A549 (cell line): Measurements from ENCODE around the gene POLR2E. TPM values are rescaled to one million over a fixed set of nuclear protein-coding genes. Genes with fewer than 3 reads are reported as not detected.

Experiments
- ATAC-seq, 2 experiments: fragments of 200-7000 bp in 1 of 2; fragments of >200 bp in 1 of 2; cut with Nextera tagmentation in 1 of 2; cut with Tn5 transposase in 1 of 2; 3 replicates each; pipeline versions ENCODE4 v1.8.0 to v1.9.1; 2018 to 2020; ENCODE audit warnings: mild to moderate bottlenecking in 1 of 2, moderate library complexity in 1 of 2
- CTCF ChIA-PET: fragments of 300-600 bp; sonication (Branson Sonifier 250); formaldehyde crosslinking; extraction: SDS; loops from one replicate; lab custom pipeline; 2021; ENCODE audit warnings: antibody characterized with exemption, inconsistent platforms; lab: Yijun Ruan, JAX
- POLR2A ChIA-PET: fragments of 350-600 bp; formaldehyde crosslinking; extraction: SDS; loops from one replicate; lab custom pipeline; 2021; ENCODE audit warnings: antibody characterized with exemption, inconsistent platforms; lab: Yijun Ruan, JAX
- DNase-seq, 2 experiments: peaks; one replicate each; pipeline versions ENCODE4 v3.0.0 to v3.0.0-alpha.2; 2011 to 2016; ENCODE audit warnings: low read depth in 1 of 2, low spot score in 1 of 2
- FAIRE-seq: peaks from 2 replicates; lab custom pipeline; 2011; peaks lifted over from hg19 to GRCh38; lab: Jason Lieb, UNC
- H3K27ac ChIP-seq, 2 experiments: fragments of >200 bp; sonication (Bioruptor Twin); formaldehyde crosslinking; 3 replicates each; pipeline ENCODE4 v1.5.1; 2016 to 2017
- H3K4me1 ChIP-seq: fragments of >200 bp; sonication (Bioruptor Twin); formaldehyde crosslinking; 3 replicates; pipeline ENCODE4 v1.6.1; 2016
- H3K4me2 ChIP-seq: fragments of >200 bp; sonication (Bioruptor Twin); formaldehyde crosslinking; 3 replicates; pipeline ENCODE4 v1.6.1; 2016
- H3K4me3 ChIP-seq: fragments of >200 bp; sonication (Bioruptor Twin); formaldehyde crosslinking; 3 replicates; pipeline ENCODE4 v1.5.1; 2016
- H3K9me3 ChIP-seq: fragments of >200 bp; sonication (Bioruptor Twin); formaldehyde crosslinking; 3 replicates; pipeline ENCODE4 v1.6.1; 2016
- CBX8 ChIP-seq: fragments of 200-600 bp; sonication (generic); IDR thresholded peaks from 2 replicates; pipeline ENCODE4 v1.6.1; 2016
- CHD4 ChIP-seq: fragments of 200-600 bp; sonication (generic); IDR thresholded peaks from 2 replicates; pipeline ENCODE4 v1.6.1; 2016; ENCODE audit warnings: antibody characterized with exemption, mild to moderate bottlenecking, borderline replicate concordance
- EHMT2 ChIP-seq: fragments of 200-600 bp; sonication (generic); IDR thresholded peaks from 2 replicates; pipeline ENCODE4 v1.6.1; 2016; ENCODE audit warnings: antibody characterized with exemption, low read depth, mild to moderate bottlenecking, moderate library complexity
- EP300 ChIP-seq, 2 experiments: fragments of >200 bp; sonication (Bioruptor Twin); formaldehyde crosslinking; IDR thresholded peaks; 2 replicates in 1 of 2; 3 replicates in 1 of 2; pipeline ENCODE4 v1.6.1; 2016 to 2017
- FOSL2 ChIP-seq, 2 experiments: fragments of 450-650 bp in 1 of 2; fragments of >200 bp in 1 of 2; sonication (Bioruptor Twin) in 1 of 2; formaldehyde crosslinking; IDR thresholded peaks; 2 replicates each; pipeline versions ENCODE4 v1.5.0 to v1.6.1; 2016 to 2020; ENCODE audit warnings: mild to moderate bottlenecking in 1 of 2, moderate library complexity in 1 of 2
- HDAC2 ChIP-seq: fragments of 200-600 bp; sonication (generic); IDR thresholded peaks from 2 replicates; pipeline ENCODE4 v1.6.1; 2016
- HOXB5 ChIP-seq: fragments of 250-450 bp; sonication (Bioruptor Pico); IDR thresholded peaks from 2 replicates; pipeline ENCODE4 v1.5.0; 2020; ENCODE audit warnings: mild to moderate bottlenecking, moderate library complexity
- JUNB ChIP-seq: fragments of >200 bp; sonication (Bioruptor Twin); formaldehyde crosslinking; IDR thresholded peaks from 2 replicates; pipeline ENCODE4 v1.6.1; 2016
- MAFK ChIP-seq: fragments of 450-650 bp; IDR thresholded peaks from 2 replicates; pipeline ENCODE4 v1.6.1; 2014; ENCODE audit not compliant: partially characterized antibody
- MAZ ChIP-seq: fragments of 150-350 bp; IDR thresholded peaks from 2 replicates; pipeline ENCODE4 v1.6.1; 2014; ENCODE audit warnings: antibody characterized with exemption, low read depth, low read length, borderline replicate concordance
- MYC ChIP-seq: IDR thresholded peaks from 2 replicates; pipeline ENCODE4 v1.6.1; 2012; ENCODE audit warnings: mild to moderate bottlenecking, inconsistent platforms, low read length, improper control_type of control experiment, borderline replicate concordance
- NFE2L2 ChIP-seq: fragments of 150-350 bp; conservative IDR thresholded peaks from 2 replicates; pipeline ENCODE4 v1.6.1; 2014; ENCODE audit warnings: low read length
- NR3C1 ChIP-seq: fragments of >200 bp; sonication (Bioruptor Twin); formaldehyde crosslinking; IDR thresholded peaks from 3 replicates; pipeline ENCODE4 v1.6.1; 2017
- RNF2 ChIP-seq: fragments of 200-600 bp; sonication (generic); IDR thresholded peaks from 2 replicates; pipeline ENCODE4 v1.6.1; 2016; ENCODE audit warnings: low read depth, mild to moderate bottlenecking, antibody characterized with exemption, moderate library complexity, borderline replicate concordance
- ZFP36 ChIP-seq: fragments of 450-650 bp; IDR thresholded peaks from 2 replicates; pipeline ENCODE4 v1.6.1; 2014; ENCODE audit warnings: borderline replicate concordance; ENCODE audit not compliant: partially characterized antibody
- WGBS: methylation state at CpG from one replicate; pipeline ENCODE4 v1.1.6; 2017; ENCODE audit errors: missing lambda C conversion rate; 5-methylcytosine and 5-hydroxymethylcytosine counted together
- polyA plus RNA-seq, 4 experiments: library from polyadenylated mRNA; depleted of rRNA in 3 of 4; stranded (reverse); fragments of >200 nt; fragmentation: RNase III in 1 of 4; extraction: RNeasy Plus Mini Kit Qiagen cat#74134 plus additional on column Dnase treatment in 1 of 4; gene quantifications; 2 replicates in 3 of 4; 3 replicates in 1 of 4; pipeline ENCODE4 v1.2.3, GENCODE V29; 2011 to 2017
- TF ChIP-seq, protein P1 (sequence below): fragments of 150-350 bp; IDR thresholded peaks from 2 replicates; pipeline ENCODE4 v1.6.1; 2014; ENCODE audit warnings: low read depth, mild to moderate bottlenecking, low read length
- TF ChIP-seq, protein P2 (sequence below): fragments of >200 bp; sonication (Bioruptor Twin); formaldehyde crosslinking; IDR thresholded peaks from 2 replicates; pipeline ENCODE4 v1.6.1; 2016
- TF ChIP-seq, protein P3 (sequence below): fragments of 450-650 bp; IDR thresholded peaks from 2 replicates; pipeline ENCODE4 v1.6.1; 2014; ENCODE audit warnings: antibody characterized with exemption
- TF ChIP-seq, protein P4 (sequence below): IDR thresholded peaks from 2 replicates; pipeline ENCODE4 v1.6.1; 2012; ENCODE audit warnings: low read depth, borderline replicate concordance
- TF ChIP-seq, protein P5 (sequence below): fragments of >200 bp; sonication (Bioruptor Twin); formaldehyde crosslinking; IDR thresholded peaks from 3 replicates; pipeline ENCODE4 v1.6.1; 2016
- TF ChIP-seq, protein P6 (sequence below): IDR thresholded peaks from 2 replicates; pipeline ENCODE4 v1.6.1; 2012

POLR2E gene
- polyA plus RNA-seq, 2 of the 4 experiments (the other 2 are of a cell fraction) = 99.6 to 172 TPM

DNA sequence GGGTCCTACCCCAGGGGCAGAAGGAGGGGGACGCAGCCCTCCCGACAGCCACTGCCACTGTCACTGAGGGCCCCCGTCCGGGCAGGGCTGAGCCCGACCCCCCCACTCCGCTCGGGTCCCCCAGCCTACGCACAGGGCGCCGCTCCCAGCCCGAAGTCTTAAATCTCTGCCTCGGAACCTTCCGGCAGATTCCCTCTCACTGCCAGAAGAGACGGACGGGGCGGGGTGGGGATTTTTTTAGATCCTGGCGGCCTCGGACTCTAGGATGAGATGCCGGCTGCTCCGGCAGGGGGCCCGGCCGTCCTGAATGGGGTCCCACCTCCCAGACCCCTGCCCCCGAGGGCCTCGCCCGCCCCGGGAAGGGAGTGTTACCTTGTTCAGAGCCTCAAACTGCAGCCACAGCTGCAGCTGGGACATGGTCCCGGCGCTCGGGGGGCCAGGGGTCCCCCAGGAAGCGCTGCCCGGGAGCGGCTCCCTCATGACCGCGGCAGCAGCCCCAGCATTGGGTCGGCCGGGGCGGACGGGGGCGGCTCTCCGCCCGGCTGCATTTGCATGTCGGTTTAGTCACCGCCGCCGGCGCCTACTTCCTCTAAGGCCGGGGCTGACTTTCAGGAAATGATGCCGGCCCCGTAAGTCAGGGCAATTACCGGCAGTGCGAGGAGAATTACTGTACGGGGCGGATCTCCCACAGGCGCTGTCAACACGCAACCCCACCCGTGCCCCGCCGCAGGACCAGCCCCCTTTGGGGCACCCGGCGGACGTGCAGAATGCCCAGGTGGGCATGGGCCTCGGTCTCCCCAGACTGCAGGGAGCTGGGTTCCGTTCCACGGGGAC lies 36.8 kb upstream of the POLR2E start:
- ATAC-seq (peak; percentile 52 to 63; a peak in 5 of 6 replicates), DNase-seq (peak in 1 of 2 experiments; percentile 64), FAIRE-seq (no peak)
- peak overlapping the region; percentile 70 for H3K4me2 ChIP-seq
- CTCF ChIA-PET = interaction anchor here (0.6 to 3.3 kb wide), 3 partner anchors 8 to 63 kb away, joined by 3 to 16 read pairs (median 4); no protein-coding TSS in a partner anchor
- H3K9me3 ChIP-seq = no peaks in the 10 kb centered on the region
- H3K27ac ChIP-seq = peak overlapping the region; percentile 68 to 91
- 83% methylated on average over 14 of the region's 64 CpGs for WGBS
- peak overlapping the region; percentile 26; the same call in 2 of the 3 replicates for H3K4me3 ChIP-seq
- TF ChIP-seq CBX8 (no peak), EP300 (IDR thresholded peaks at IDR 0.05) (no peak), ZFP36 (no peak), FOSL2 (IDR thresholded peaks at IDR 0.05) (no peak), FOSL2 (CRISPR knock-in tag; IDR thresholded peaks at IDR 0.05) (no peak), MYC (no peak), HDAC2 (no peak), MAFK (no peak), MAZ (no peak), NFE2L2 (no peak), HOXB5 (CRISPR knock-in tag) (no peak), JUNB (no peak)
- TF ChIP-seq, protein P1, sequence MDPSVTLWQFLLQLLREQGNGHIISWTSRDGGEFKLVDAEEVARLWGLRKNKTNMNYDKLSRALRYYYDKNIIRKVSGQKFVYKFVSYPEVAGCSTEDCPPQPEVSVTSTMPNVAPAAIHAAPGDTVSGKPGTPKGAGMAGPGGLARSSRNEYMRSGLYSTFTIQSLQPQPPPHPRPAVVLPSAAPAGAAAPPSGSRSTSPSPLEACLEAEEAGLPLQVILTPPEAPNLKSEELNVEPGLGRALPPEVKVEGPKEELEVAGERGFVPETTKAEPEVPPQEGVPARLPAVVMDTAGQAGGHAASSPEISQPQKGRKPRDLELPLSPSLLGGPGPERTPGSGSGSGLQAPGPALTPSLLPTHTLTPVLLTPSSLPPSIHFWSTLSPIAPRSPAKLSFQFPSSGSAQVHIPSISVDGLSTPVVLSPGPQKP = no peak
- TF ChIP-seq, protein P2, sequence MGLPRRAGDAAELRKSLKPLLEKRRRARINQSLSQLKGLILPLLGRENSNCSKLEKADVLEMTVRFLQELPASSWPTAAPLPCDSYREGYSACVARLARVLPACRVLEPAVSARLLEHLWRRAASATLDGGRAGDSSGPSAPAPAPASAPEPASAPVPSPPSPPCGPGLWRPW = no peak
- TF ChIP-seq, protein P3, sequence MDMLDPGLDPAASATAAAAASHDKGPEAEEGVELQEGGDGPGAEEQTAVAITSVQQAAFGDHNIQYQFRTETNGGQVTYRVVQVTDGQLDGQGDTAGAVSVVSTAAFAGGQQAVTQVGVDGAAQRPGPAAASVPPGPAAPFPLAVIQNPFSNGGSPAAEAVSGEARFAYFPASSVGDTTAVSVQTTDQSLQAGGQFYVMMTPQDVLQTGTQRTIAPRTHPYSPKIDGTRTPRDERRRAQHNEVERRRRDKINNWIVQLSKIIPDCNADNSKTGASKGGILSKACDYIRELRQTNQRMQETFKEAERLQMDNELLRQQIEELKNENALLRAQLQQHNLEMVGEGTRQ = no peak
- POLR2A ChIA-PET = interaction anchor here (0.6 kb wide), 1 partner anchor 113 kb away, joined by 5 read pairs; no protein-coding TSS in a partner anchor
- H3K4me1 ChIP-seq = peaks cover 21% of the 10 kb centered on the region

DNA sequence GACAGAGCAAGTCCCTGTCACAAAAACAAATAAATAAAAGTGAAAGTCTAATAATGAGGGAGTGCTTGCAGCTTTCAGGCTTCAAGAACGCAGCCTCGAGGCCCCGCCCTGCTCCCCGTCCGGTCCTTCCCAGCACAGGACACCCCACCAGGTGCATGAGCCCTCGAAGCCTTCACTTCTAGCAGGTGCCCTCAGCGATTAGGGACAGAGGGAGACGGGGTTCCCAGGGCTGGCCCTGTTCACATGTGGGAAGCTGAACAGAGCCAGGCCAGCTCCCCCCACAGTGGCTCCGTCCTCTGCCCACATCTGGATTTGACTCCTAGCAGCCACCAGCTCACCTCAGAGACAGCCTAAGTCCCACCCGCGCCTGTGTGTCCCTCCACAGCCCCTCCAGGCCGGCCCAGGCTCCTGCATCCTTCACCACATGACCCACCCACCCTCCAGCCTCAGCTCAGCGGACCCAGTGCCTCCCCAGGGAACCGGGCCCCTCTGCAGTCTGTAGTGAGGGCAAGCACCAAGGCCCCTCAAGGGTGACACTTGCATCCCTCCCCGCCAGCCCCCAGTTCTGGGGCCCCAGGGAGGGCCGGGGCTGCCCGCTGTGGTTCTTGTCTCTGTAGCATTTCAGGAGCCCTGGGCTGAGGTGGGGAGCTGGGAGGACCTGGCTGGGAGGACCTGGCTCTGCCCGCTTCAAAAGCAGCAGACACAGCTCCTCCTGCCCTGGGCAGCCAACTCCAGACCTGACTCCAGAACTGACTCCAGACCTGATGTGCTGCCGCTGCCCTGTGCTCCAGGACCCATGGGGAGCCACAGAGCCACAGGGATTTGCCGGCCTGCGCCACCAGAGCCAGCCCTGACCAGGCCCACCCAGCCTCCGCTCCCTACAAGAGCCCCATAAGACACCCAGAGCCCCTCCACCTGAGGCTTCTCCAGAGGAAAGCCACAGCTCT lies 35.9 kb upstream of the POLR2E start:
- Histone ChIP-seq H3K4me2 (peak overlapping the region; percentile 70), H3K4me3 (no peak overlapping the region)

More for the DNA sequence above, 35.9 kb upstream of the POLR2E start:
- Histone ChIP-seq H3K27ac (peak overlapping the region; percentile 68 to 91), H3K4me1 (peaks cover 29% of the 10 kb centered on the region), H3K9me3 (no peaks in the 10 kb centered on the region)
- peak; percentile 6 to 11; a peak in 1 of 6 replicates for ATAC-seq
- POLR2A ChIA-PET = interaction anchor here (0.6 kb wide), 1 partner anchor 31 kb away, joined by 3 read pairs; no protein-coding TSS in a partner anchor
- FAIRE-seq = no peak
- WGBS = 88% methylated on average over 11 of the region's 22 CpGs
- no peak for DNase-seq
- CTCF ChIA-PET = interaction anchor here (1.2 to 3.3 kb wide), 4 partner anchors 9 to 66 kb away, joined by 3 to 16 read pairs (median 6); no protein-coding TSS in a partner anchor
- TF ChIP-seq EHMT2 (no peak), NR3C1 (no peak), RNF2 (no peak), MAZ (no peak), FOSL2 (IDR thresholded peaks at IDR 0.05) (no peak), FOSL2 (CRISPR knock-in tag; IDR thresholded peaks at IDR 0.05) (no peak), HDAC2 (no peak), CHD4 (no peak)
- TF ChIP-seq, protein P4, sequence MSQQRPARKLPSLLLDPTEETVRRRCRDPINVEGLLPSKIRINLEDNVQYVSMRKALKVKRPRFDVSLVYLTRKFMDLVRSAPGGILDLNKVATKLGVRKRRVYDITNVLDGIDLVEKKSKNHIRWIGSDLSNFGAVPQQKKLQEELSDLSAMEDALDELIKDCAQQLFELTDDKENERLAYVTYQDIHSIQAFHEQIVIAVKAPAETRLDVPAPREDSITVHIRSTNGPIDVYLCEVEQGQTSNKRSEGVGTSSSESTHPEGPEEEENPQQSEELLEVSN = no peak
- TF ChIP-seq, protein P5, sequence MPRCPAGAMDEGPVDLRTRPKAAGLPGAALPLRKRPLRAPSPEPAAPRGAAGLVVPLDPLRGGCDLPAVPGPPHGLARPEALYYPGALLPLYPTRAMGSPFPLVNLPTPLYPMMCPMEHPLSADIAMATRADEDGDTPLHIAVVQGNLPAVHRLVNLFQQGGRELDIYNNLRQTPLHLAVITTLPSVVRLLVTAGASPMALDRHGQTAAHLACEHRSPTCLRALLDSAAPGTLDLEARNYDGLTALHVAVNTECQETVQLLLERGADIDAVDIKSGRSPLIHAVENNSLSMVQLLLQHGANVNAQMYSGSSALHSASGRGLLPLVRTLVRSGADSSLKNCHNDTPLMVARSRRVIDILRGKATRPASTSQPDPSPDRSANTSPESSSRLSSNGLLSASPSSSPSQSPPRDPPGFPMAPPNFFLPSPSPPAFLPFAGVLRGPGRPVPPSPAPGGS = no peak
- TF ChIP-seq, protein P6, sequence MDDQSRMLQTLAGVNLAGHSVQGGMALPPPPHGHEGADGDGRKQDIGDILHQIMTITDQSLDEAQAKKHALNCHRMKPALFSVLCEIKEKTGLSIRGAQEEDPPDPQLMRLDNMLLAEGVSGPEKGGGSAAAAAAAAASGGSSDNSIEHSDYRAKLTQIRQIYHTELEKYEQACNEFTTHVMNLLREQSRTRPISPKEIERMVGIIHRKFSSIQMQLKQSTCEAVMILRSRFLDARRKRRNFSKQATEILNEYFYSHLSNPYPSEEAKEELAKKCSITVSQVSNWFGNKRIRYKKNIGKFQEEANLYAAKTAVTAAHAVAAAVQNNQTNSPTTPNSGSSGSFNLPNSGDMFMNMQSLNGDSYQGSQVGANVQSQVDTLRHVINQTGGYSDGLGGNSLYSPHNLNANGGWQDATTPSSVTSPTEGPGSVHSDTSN = no peak
